ENCODE data around the gene MAP2K1.

DNA sequence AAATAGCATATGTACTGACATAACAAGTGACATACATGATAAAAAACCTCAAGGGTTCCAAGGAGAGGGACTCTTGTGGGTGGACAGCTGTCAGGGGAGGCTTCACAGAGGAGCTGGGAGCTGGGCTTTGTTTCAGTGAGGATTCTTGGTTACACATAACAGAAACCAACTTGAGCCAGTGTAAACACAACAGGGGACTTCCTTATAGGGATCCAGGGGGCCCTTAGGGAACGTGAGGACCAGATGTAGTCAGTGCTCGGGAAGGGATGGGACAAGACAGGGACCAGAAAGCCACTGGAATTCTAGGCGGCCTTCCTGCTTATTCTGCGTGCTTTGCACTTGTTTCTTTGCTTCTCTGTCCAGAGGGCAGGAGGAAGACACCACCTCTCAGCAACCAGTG, 75.9 kb downstream of the MAP2K1 start:
- TF ChIP-seq, protein P1, sequence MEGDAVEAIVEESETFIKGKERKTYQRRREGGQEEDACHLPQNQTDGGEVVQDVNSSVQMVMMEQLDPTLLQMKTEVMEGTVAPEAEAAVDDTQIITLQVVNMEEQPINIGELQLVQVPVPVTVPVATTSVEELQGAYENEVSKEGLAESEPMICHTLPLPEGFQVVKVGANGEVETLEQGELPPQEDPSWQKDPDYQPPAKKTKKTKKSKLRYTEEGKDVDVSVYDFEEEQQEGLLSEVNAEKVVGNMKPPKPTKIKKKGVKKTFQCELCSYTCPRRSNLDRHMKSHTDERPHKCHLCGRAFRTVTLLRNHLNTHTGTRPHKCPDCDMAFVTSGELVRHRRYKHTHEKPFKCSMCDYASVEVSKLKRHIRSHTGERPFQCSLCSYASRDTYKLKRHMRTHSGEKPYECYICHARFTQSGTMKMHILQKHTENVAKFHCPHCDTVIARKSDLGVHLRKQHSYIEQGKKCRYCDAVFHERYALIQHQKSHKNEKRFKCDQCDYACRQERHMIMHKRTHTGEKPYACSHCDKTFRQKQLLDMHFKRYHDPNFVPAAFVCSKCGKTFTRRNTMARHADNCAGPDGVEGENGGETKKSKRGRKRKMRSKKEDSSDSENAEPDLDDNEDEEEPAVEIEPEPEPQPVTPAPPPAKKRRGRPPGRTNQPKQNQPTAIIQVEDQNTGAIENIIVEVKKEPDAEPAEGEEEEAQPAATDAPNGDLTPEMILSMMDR (IDR thresholded peaks at IDR 0.05): no peak
- no peak for TF ChIP-seq POLR2A (IDR thresholded peaks at IDR 0.05)
